GM13976 (cell line): ENCODE results near the gene NKAIN2.

ENCODE experiments used
- DNase-seq: peaks from one replicate; pipeline ENCODE4 v3.0.0; 2012; ENCODE audit warnings: low spot score
- CTCF ChIP-seq: IDR thresholded peaks from 2 replicates; pipeline ENCODE4 v1.5.1; 2012; ENCODE audit warnings: borderline replicate concordance, mild to moderate bottlenecking; ENCODE audit not compliant: insufficient read depth; ENCODE audit errors: extremely low read depth, missing control alignments, control extremely low read depth
- in situ Hi-C: fragments of 300-500 bp; cut with MboI; formaldehyde crosslinking; loops from one replicate; pipeline ENCODE4 v1.12.0; 2022; ENCODE audit warnings: low sequenced_read_pairs, mixed read lengths, inconsistent platforms; ENCODE audit not compliant: unreplicated experiment

The NKAIN2 gene

DNA sequence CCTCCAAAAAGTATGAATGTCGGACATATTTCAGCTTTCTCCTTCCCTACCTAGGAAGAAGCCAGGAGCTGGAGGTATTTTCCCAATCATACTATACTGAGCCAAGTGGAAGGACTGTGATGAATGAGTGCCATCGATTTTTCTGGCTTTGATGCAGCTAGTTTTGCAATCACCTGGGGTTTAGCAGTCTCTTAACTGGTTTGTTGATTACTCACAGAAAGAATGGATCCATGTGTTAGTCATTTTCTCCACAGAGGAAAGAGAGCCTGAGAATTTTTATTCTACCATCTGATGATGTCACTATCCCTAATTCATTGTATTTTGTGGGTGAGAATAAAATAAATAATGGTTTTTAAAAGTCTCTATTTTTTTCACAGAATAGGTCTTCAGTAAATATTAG lies 875.7 kb downstream of the NKAIN2 start:
- in situ Hi-C loops, result no loop called here
- no peak for TF ChIP-seq CTCF
- no peak for DNase-seq

DNA sequence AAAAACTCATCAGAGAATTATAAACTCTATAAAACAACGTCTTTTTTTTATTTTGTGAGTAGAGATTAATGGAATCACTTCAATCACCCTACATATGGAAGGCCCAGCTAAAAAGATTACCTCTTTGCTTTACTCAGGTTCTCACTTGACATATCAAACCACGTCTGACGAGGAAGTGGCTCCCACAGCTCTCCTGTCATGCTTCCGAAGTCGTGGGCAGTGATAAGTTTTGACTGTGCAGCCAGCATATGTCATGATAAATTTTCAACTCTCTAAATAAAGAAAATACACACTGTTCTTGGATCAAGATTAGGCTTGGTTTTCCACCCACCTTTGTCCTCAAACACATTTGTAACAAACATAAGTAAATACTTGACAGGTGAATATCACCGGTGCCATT lies 879.1 kb downstream of the NKAIN2 start:
- no peak for TF ChIP-seq CTCF
- no peak for DNase-seq
- in situ Hi-C loops, result no loop called here

GRCh38 chr6:124683507-124683906 lies 879.8 kb downstream of the NKAIN2 start:
- TF ChIP-seq CTCF, result no peak
- DNase-seq, result no peak
- in situ Hi-C loops, result no loop called here

DNA sequence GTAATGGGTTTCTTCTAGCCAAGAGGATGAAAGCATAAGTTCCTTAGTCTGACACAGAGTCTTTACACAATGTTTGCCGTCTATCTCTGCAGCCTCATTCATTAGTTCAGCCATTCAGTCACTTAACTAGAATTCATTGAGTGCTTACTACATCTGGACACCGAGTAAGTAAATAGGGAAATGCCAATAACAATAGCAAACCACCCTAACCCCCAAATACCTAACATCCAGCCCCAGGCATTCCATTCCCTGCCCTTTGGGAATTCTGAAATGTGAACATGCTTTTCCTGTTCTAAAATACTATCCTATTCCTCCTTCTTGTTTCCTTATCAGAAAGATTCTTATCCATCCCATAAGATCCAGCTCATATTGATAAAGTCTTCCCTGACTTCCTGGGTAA lies 881.0 kb downstream of the NKAIN2 start:
- in situ Hi-C loops, result no loop called here
- no peak for TF ChIP-seq CTCF

DNA sequence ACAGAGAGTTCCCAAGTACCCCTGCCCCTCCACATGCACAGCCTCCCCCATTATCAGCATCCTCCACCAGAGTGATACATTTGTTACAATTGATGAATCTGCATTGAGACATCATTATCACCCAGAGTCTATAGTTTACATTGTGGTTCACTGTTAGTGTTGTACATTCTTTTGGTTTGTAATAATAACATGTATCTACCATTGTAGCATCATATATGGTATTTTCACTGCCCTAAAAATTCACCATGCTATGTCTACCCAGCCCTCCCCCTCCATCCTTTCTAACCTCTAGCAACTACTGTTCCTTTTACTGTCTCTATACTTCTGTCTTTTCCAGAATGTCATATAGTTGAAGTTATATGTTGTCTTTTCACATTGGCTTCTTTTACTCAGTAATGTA lies 884.7 kb downstream of the NKAIN2 start:
- in situ Hi-C loops, result no loop called here
- TF ChIP-seq CTCF, result no peak
- DNase-seq, result no peak

More for the DNA sequence above, 881.0 kb downstream of the NKAIN2 start:
- no peak for DNase-seq

DNA sequence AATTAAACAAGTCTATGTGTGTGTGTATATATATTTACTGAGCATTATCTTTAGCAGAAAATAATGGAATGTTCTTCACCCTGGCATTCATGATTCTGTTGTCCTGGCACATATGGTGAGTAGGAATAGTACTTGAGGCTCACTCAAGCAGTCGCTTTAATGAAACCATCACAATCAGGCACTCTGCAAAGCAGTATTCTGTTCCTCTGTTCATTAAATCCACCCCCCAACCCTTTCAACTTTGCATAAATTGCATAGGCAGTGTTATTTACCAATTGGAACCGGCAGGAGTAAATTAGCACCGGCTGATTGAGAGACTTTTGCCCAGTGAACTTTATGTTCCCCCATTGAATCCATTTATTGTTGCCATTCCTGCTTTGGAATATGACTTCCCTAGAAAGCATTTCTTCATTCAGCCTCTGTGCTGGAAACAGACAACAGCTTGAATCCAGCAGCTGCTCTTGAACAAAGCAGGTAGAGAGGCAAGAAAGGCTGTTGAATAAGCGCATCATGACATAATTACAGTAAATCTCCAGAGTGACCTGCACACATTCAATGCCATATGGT lies 890.6 kb downstream of the NKAIN2 start:
- DNase-seq, result no peak
- in situ Hi-C loops, result no loop called here
- no peak for TF ChIP-seq CTCF

DNA sequence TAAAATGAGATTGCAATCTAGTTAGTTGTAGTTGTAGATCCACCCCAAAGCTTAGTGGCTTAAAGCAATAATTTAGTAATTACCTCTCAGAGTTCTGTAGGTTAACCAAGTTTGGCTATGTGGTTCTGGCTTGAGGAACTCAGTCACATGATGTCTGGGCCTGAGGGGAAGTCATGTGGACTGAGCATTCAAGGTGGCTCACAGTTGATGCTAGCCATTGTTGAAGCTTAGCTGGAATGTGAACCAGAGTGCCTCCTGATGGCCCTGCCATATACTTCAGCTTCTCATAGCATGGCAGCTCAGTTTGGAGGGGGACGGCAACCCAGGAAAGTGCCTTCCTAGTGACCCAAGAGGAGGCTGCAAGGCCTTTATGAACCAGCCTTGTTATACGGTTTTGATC lies 895.4 kb downstream of the NKAIN2 start:
- in situ Hi-C loops, result no loop called here
- no peak for DNase-seq
- no peak for TF ChIP-seq CTCF
